NCI-H2107 treated with DMSO at 0.1 percent for 48 hours (cell line): ENCODE results near the gene FOXR2.

ENCODE experiments used
- DNase-seq: peaks from one replicate; lab custom pipeline; 2025; ENCODE audit not compliant: unreplicated experiment; lab: John Stamatoyannopoulos, UW

The FOXR2 gene

GRCh38 chrX:55623100-55623499 lies at the start of gene FOXR2:
Gene FOXR2, plus strand, starts transcription at chrX:55623400. Its CDS starts 312 bp downstream, at chrX:55623712.
- DNase-seq, result no peak

DNA sequence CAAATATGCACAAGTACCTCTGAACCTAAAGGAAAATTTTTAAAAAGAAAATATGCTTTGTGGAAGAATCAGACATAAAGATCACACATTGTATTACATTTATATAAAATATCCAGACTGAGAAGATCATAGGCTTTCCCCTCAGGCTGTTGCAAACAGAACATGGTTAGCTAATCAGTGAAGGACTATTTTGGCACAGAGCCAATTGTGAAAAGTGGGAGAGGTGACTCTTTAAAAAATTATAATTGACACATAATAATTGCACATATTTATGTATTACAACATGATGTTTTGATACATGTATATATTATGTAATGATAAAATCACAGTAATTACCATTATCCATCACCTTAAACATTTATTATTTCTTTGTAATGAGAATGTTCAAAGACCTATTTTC lies 44.1 kb upstream of the FOXR2 start:
- no peak for DNase-seq

GRCh38 chrX:55582447-55582846 lies 40.8 kb upstream of the FOXR2 start:
- no peak for DNase-seq

DNA sequence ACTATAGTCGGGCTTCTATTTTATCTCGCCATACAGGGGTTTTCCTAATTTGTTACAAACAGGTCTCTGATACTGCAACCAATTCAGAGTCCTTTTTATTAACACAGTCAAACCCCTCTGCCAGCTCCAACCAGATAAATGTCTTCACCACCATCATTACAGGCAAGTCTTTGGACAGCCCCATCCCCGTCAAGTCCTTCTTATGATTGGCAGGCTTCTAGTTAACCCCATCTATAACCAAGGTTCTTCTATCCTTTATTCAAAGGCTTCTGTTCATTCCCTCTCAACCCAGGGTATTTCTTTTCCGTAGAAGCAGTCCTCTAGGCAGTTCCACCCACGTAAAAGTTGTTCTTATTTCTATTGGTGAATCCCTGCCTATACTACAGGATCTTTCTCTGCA lies 29.9 kb upstream of the FOXR2 start:
- no peak for DNase-seq

GRCh38 chrX:55593756-55594257 lies 29.4 kb upstream of the FOXR2 start:
- no peak for DNase-seq

GRCh38 chrX:55598333-55598732 lies 24.9 kb upstream of the FOXR2 start:
- DNase-seq, result no peak

DNA sequence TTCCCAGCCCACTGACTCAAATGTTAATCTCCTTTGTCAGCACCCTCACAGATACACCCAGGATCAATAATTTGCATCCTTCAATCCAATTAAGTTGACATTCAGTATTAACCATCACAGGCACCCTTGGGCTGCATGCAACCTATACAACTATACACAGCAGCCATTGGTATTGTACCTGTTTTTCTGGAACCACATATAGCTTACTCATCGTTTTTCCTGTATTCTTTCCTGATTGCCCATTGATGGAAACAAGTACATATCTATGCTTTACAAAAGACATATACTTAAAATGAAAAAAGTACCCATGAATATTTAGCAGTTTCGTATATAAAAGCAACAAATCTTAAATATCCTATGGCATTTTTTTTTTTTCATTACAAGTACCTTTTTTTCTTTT lies 3.7 kb upstream of the FOXR2 start:
- DNase-seq, result no peak

DNA sequence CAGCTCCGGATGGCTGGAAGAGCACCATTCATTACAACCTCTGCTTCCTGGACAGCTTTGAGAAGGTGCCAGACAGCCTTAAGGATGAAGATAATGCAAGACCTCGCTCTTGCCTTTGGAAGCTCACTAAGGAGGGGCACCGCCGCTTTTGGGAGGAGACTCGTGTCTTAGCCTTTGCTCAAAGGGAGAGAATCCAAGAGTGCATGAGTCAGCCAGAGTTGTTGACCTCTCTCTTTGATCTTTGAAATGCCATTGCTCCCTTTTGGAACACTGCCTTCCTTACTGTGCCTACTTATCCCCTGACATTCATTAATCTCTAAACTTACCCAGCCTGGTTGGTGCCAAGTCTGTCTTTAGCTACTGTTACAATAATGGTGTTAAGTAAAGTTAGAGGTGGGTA lies 1.2 kb downstream of the FOXR2 start:
- DNase-seq, result no peak

- no peak for DNase-seq
These were observed 12.9 kb downstream of the FOXR2 start for GRCh38 chrX:55636109-55636508.

DNA sequence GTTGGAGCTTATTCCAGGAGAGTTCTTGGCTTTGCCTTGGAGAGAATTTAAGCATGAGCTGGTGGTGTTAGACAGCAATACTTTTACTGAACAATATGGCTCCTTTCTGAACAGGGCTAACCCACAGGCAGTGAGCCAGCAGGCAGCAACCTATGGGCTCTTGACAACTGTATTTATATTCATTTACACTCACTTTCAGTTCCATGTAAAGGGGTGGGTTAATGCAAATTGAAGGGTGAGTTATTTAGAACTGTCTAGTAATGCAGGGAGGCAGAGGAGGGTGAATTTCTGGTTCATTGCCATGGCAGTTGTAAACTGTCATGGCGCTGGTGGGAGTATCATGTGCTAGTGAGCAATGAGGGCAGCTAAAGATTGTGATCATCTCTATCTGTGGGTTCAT lies 15.7 kb downstream of the FOXR2 start:
- DNase-seq, result no peak

- no peak for DNase-seq
These were observed 17.7 kb downstream of the FOXR2 start for GRCh38 chrX:55640854-55641253.

GRCh38 chrX:55648434-55648833 lies 25.2 kb downstream of the FOXR2 start:
- no peak for DNase-seq

- no peak for DNase-seq
These were observed 36.7 kb downstream of the FOXR2 start for GRCh38 chrX:55659931-55660330.

GRCh38 chrX:55663584-55663983 lies 40.4 kb downstream of the FOXR2 start:
- no peak for DNase-seq

- no peak for DNase-seq
These were observed 44.9 kb downstream of the FOXR2 start for GRCh38 chrX:55668084-55668483.
